Stomach (tissue), 9 donors: ENCODE data around the gene RGS19. TPM values are rescaled to one million over a fixed set of nuclear protein-coding genes. Genes with fewer than 3 reads are reported as not detected.

ENCODE experiments used
- DNase-seq, 2 donors: peaks; one replicate each; pipeline versions ENCODE4 v3.0.0 to v3.0.0-alpha.2; 2013 to 2019
- H3K27ac ChIP-seq, 5 donors: fragments of 200-600 bp in 4 of 5; sonication (generic) in 4 of 5; one replicate each; pipeline ENCODE4 v1.5.1; 2013 to 2019; ENCODE audit warnings: mild to moderate bottlenecking in 1 of 5, moderate library complexity in 1 of 5
- H3K27me3 ChIP-seq, 3 donors: fragments of 200-600 bp; sonication (generic); one replicate each; pipeline ENCODE4 v1.5.1; 2017 to 2019; ENCODE audit warnings: mixed run types in 1 of 3
- H3K36me3 ChIP-seq, 4 donors: fragments of 200-600 bp; sonication (generic); 1 replicate in 3 of 4; 2 replicates in 1 of 4; pipeline ENCODE4 v1.5.1; 2016 to 2019
- H3K4me1 ChIP-seq, 4 donors: fragments of 200-600 bp; sonication (generic); one replicate each; pipeline ENCODE4 v1.5.1; 2016 to 2019
- H3K4me3 ChIP-seq, 4 donors: fragments of 200-600 bp; sonication (generic) in 3 of 4; one replicate each; pipeline ENCODE4 v1.5.1; 2016 to 2019; ENCODE audit warnings: mild to moderate bottlenecking in 1 of 4
- H3K9me3 ChIP-seq, 4 donors: fragments of 200-600 bp; sonication (generic); one replicate each; pipeline ENCODE4 v1.5.1; 2016 to 2019
- CTCF ChIP-seq, 7 experiments: fragments of 450-650 bp in 4 of 7; fragments of 200-600 bp in 3 of 7; sonication (generic) in 3 of 7; IDR thresholded peaks; one replicate each; pipeline ENCODE4 v1.5.1; 2016 to 2019; ENCODE audit warnings: antibody characterized with exemption in 7 of 7, control low read depth in 2 of 7, mild to moderate bottlenecking in 1 of 7
- EP300 ChIP-seq: sonication (generic); formaldehyde crosslinking; IDR thresholded peaks from one replicate; pipeline ENCODE4 v1.6.1; 2017; ENCODE audit warnings: antibody characterized with exemption
- POLR2A ChIP-seq, 4 donors: fragments of 450-650 bp; IDR thresholded peaks; one replicate each; pipeline ENCODE4 v1.6.1; 2016; ENCODE audit warnings: antibody characterized with exemption in 4 of 4, control low read depth in 2 of 4, mild to moderate bottlenecking in 1 of 4, moderate library complexity in 1 of 4
- POLR2AphosphoS5 ChIP-seq, 3 donors: sonication (generic); formaldehyde crosslinking; IDR thresholded peaks; one replicate each; pipeline ENCODE4 v1.6.1; 2016; ENCODE audit warnings: antibody characterized with exemption in 3 of 3
- WGBS, 5 donors: extraction: QIAGEN DNeasy Blood & Tissue Kit in 3 of 5; methylation state at CpG; one replicate each; pipeline versions ENCODE4 v1.1.5 to v1.1.7; 2013 to 2018; 5-methylcytosine and 5-hydroxymethylcytosine counted together
- intact Hi-C: fragments of 100-400 bp; cut with DNase I; formaldehyde crosslinking; loops from one replicate; pipeline ENCODE4 v1.15.1; 2023; ENCODE audit warnings: low total_unique reads
- polyA plus RNA-seq, 3 donors: library from polyadenylated mRNA; stranded (reverse); fragments of 200-250 nt; gene quantifications; one replicate each; pipeline ENCODE4 v1.2.3, GENCODE V29; 2013
- total RNA-seq, 5 donors: library from RNA; depleted of rRNA; stranded (reverse); fragments of >200 nt; gene quantifications; one replicate each; pipeline versions ENCODE4 v1.1.0 to v1.2.3, GENCODE V29; 2014 to 2016
- donor health status: healthy with polysubstance abuse.
- donor health status: Bipolar disorder and iron deficiency.
- donor health status: healthy.

Gene RGS19
- total and polyA plus RNA-seq, 8 donors, result 3.1 to 17.2 (median 10.1) TPM; not detected in 3

GRCh38 chr20:64072498-64073063 is 6.7 kb downstream of the RGS19 start:
- no peak for DNase-seq
- no peaks in the 10 kb centered on the region for H3K27me3 ChIP-seq
- no peak overlapping the region for H3K27ac ChIP-seq
- TF ChIP-seq POLR2AphosphoS5 (IDR thresholded peaks at IDR 0.05) (no peak), POLR2A (IDR thresholded peaks at IDR 0.05) (no peak), CTCF (IDR thresholded peaks at IDR 0.05) (no peak), EP300 (no peak)
- H3K9me3 ChIP-seq, result no peaks in the 10 kb centered on the region
- H3K4me1 ChIP-seq, result peaks cover 0 to 20% (median 6%) of the 10 kb centered on the region in 4 donors
- 77 to 83% (median 81%) methylated on average over 3 to 14 of the region's 14 CpGs for WGBS, 5 donors
- no peak overlapping the region for H3K4me3 ChIP-seq
- peaks cover 16 to 58% (median 52%) of the 10 kb centered on the region in 4 donors for H3K36me3 ChIP-seq
- intact Hi-C loops, result no loop called here

GRCh38 chr20:64071341-64072332 is 7.7 kb downstream of the RGS19 start:
- 84 to 91% (median 86%) methylated on average over 22 to 30 of the region's 30 CpGs for WGBS, 5 donors
- intact Hi-C loops, result no loop called here
- DNase-seq, result no peak

GRCh38 chr20:64070244-64070993 is 8.9 kb downstream of the RGS19 start:
- Histone ChIP-seq H3K4me1 (peaks cover 7 to 25% (median 8%) of the 10 kb centered on the region in 4 donors), H3K9me3 (no peaks in the 10 kb centered on the region), H3K4me3 (no peak overlapping the region), H3K27me3 (no peaks in the 10 kb centered on the region), H3K27ac (no peak overlapping the region), H3K36me3 (peaks cover 16 to 51% (median 47%) of the 10 kb centered on the region in 4 donors)
- WGBS, 5 donors, result 92 to 95% (median 94%) methylated on average over 20 to 31 of the region's 31 CpGs
- no peak for TF ChIP-seq POLR2AphosphoS5 (IDR thresholded peaks at IDR 0.05)
- no peak for TF ChIP-seq EP300
- no peak for TF ChIP-seq CTCF (IDR thresholded peaks at IDR 0.05)
- no peak for TF ChIP-seq POLR2A (IDR thresholded peaks at IDR 0.05)
- intact Hi-C loops, result no loop called here
- DNase-seq, result no peak

More at GRCh38 chr20:64071341-64072332, 7.7 kb downstream of the RGS19 start:
- TF ChIP-seq CTCF (IDR thresholded peaks at IDR 0.05) (no peak), POLR2A (IDR thresholded peaks at IDR 0.05) (no peak), EP300 (no peak), POLR2AphosphoS5 (IDR thresholded peaks at IDR 0.05) (no peak)
- no peak overlapping the region for H3K4me3 ChIP-seq
- peaks cover 0 to 20% (median under 1%) of the 10 kb centered on the region in 4 donors for H3K4me1 ChIP-seq
- peaks cover 16 to 58% (median 52%) of the 10 kb centered on the region in 4 donors for H3K36me3 ChIP-seq
- H3K27ac ChIP-seq, result no peak overlapping the region
- no peaks in the 10 kb centered on the region for H3K27me3 ChIP-seq
- no peaks in the 10 kb centered on the region for H3K9me3 ChIP-seq
